ENCODE results near the gene ETV4. TPM values are rescaled to one million over a fixed set of nuclear protein-coding genes. Genes with fewer than 3 reads are reported as not detected.

ETV4 gene
- total RNA-seq, 2 experiments from 2014 or later = 1.6 TPM

- peak; percentile 48 for DNase-seq
- peaks cover 12% of the 10 kb centered on the region for H3K27me3 Mint-ChIP-seq
- no peak overlapping the region for H3K4me3 Mint-ChIP-seq
- no peaks in the 10 kb centered on the region for H3K36me3 Mint-ChIP-seq
- H3K9me3 Mint-ChIP-seq = no peaks in the 10 kb centered on the region
- peaks cover 16% of the 10 kb centered on the region for H3K4me1 Mint-ChIP-seq
- peak overlapping the region; percentile 64 for H3K27ac Mint-ChIP-seq
- ATAC-seq (ENCODE audit: low read depth) = peak; percentile 60
- POLR2A ChIA-PET = interaction anchor here (0.7 to 0.9 kb wide), 2 partner anchors 95 to 1470 kb away, joined by 3 to 4 read pairs; no protein-coding TSS in a partner anchor
Measured at GRCh38 chr17:43578699-43579565, 32.8 kb upstream of the ETV4 start.

GRCh38 chr17:43578404-43578698 lies 32.2 kb upstream of the ETV4 start:
- Mint-ChIP-seq H3K27ac (peak overlapping the region; percentile 64), H3K9me3 (no peaks in the 10 kb centered on the region), H3K4me1 (peaks cover 16% of the 10 kb centered on the region), H3K4me3 (no peak overlapping the region), H3K27me3 (peaks cover 8% of the 10 kb centered on the region), H3K36me3 (no peaks in the 10 kb centered on the region)
- POLR2A ChIA-PET = no interaction called here
- DNase-seq = no peak
- ATAC-seq (ENCODE audit: low read depth) = no peak

DNA sequence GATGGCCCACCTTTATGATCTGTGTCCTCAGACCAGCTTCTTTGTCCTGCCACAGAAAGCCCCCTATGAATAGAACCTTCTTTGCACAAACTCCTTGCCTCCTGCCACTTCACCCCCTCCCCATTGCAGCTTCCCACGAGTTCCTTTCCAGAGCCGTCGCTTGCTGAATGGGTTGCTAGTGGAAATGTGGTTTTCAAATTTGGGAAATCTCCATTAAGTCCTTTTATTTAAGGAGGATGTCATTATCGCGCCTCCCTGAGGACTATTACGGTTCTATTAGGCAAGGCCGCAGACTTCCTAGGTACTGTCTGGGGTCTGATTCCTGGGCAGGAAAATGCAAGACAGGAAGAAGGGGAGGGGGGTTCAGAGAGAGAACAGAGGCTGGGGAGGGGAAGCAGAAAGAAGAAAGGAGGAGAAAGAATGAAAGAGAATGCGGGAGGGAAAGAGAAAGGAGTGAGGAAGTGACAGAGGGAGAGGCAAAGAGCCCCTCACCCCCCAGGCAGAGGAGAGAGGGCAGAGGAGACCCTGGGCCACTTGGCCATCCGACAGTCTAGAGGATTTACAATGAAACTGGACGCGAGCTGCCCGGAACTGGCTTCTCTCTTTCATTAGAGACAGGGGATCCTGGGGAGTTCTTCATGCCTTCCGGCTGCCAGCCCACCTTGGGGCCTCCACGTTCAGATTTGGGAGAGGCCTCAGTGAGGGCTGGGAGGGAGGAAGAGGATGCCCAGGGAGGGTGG lies 31.7 kb upstream of the ETV4 start:
- DNase-seq = no peak
- peaks cover 16% of the 10 kb centered on the region for H3K4me1 Mint-ChIP-seq
- POLR2A ChIA-PET = interaction anchor here (1.9 kb wide), 1 partner anchor 96 kb away, joined by 5 read pairs; no protein-coding TSS in a partner anchor
- H3K27ac Mint-ChIP-seq = no peak overlapping the region
- H3K27me3 Mint-ChIP-seq = peaks cover 5% of the 10 kb centered on the region
- H3K4me3 Mint-ChIP-seq = no peak overlapping the region
- no peaks in the 10 kb centered on the region for H3K9me3 Mint-ChIP-seq
- no peaks in the 10 kb centered on the region for H3K36me3 Mint-ChIP-seq
- no peak for ATAC-seq (ENCODE audit: low read depth)

DNA sequence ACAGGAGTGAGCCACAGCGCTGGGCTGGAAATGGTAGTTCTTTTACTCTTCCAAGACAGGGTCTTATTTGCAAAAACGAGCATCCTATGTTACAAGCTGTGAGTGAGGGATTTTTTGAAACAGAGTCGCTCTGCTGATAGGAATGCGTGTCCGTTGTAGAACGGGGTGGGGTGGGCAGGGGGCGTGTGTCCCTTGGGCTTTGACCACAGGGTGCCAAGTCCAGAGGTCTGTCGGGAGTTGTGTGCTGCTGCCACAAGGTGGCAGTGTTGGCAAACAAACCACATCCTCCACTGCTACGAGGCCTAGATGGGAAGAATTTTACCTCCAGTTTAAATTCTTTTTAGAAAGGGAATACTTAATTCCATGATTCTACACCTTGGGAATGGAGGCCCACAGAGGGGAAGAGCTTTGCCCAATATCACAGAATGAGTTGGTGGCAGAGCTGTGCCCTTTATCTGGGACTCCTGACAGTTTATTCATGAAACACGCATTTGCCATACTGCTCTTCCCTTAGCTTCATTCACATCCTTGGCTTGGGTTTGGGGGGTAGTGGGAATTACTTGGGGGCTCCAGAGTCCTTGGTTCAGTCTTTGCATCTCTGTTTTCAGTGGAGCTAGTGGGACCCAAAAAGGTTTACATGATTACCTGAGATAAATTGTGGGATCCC lies 30.6 kb upstream of the ETV4 start:
- H3K27ac Mint-ChIP-seq = no peak overlapping the region
- DNase-seq = peak; percentile 68
- no peaks in the 10 kb centered on the region for H3K36me3 Mint-ChIP-seq
- peaks cover 18% of the 10 kb centered on the region for H3K4me1 Mint-ChIP-seq
- no peak overlapping the region for H3K4me3 Mint-ChIP-seq
- peak; percentile 73 for ATAC-seq (ENCODE audit: low read depth)
- H3K9me3 Mint-ChIP-seq = no peaks in the 10 kb centered on the region
- peaks cover 2% of the 10 kb centered on the region for H3K27me3 Mint-ChIP-seq
- POLR2A ChIA-PET = interaction anchor here (0.9 to 1.9 kb wide), 2 partner anchors 97 to 119 kb away, joined by 3 to 5 read pairs; no protein-coding TSS in a partner anchor

GRCh38 chr17:43574896-43575525 lies 28.9 kb upstream of the ETV4 start:
- ATAC-seq (ENCODE audit: low read depth) (no peak), DNase-seq (no peak)
- Mint-ChIP-seq H3K27ac (no peak overlapping the region), H3K9me3 (no peaks in the 10 kb centered on the region), H3K36me3 (no peaks in the 10 kb centered on the region), H3K27me3 (peaks cover 2% of the 10 kb centered on the region), H3K4me3 (no peak overlapping the region), H3K4me1 (peaks cover 18% of the 10 kb centered on the region)
- POLR2A ChIA-PET = no interaction called here

DNA sequence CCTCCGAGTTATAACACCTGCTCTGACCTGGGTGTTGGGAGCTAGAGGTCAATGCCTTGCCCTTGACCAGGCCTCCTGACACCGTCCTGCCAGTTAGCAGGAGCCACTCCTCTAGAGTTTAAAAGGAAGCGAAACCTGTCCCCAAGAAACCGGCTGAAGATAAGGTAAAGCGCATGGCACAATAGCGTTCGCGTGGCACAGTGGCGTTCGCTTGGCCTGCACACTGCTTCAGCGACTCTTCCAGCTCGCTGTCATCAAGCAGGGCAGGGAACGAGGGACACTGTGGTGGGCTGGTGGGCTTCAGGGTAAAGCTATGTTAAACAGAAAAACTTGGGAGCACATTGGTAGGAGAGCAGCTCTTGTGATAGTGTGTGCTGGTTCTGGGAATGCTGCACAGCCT lies 28.2 kb upstream of the ETV4 start:
- ATAC-seq (ENCODE audit: low read depth) (no peak), DNase-seq (no peak)
- Mint-ChIP-seq H3K9me3 (no peaks in the 10 kb centered on the region), H3K4me1 (peaks cover 13% of the 10 kb centered on the region), H3K4me3 (no peak overlapping the region), H3K36me3 (no peaks in the 10 kb centered on the region), H3K27me3 (peaks cover 2% of the 10 kb centered on the region), H3K27ac (no peak overlapping the region)
- POLR2A ChIA-PET = no interaction called here

DNA sequence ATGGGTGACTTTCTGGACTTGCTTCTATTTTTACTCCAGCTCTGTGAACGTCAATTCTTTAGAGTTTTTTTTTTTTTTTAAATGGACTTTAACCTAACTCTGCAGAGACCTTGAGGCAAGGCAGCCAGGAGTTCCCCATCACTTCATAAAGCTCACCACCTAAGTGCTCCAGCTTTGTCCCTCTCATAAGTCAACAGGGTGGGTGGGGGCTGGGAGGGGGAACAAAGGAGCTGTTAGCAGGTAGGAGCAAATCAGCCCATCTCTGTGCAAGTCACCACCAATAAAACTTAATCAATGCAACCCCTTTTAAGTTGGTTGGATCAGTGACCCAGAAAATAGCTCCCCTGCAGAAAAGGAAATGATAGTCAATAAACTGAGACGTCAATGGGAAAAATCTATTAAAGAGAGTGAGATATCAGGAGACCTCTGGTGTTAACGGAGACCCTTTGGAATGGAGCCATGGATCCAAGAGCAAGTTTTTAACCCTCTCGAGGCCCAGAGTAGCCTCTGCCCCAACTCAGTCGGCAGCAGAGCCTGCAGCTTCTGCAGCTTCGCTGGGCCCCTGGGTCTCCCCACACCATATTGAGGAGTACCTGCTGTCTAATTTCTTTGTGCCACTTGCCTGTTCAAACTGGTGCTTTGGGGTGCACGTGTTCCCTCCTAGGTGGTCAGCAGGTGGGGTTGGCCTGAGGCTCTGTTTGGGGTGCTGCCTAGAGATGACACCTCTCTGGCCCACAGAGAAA lies 27.6 kb upstream of the ETV4 start:
- ATAC-seq (ENCODE audit: low read depth) = no peak
- no peak for DNase-seq
- Mint-ChIP-seq H3K9me3 (no peaks in the 10 kb centered on the region), H3K27me3 (peaks cover 2% of the 10 kb centered on the region), H3K4me1 (peaks cover 7% of the 10 kb centered on the region), H3K4me3 (no peak overlapping the region), H3K27ac (no peak overlapping the region), H3K36me3 (no peaks in the 10 kb centered on the region)
- POLR2A ChIA-PET = no interaction called here

DNA sequence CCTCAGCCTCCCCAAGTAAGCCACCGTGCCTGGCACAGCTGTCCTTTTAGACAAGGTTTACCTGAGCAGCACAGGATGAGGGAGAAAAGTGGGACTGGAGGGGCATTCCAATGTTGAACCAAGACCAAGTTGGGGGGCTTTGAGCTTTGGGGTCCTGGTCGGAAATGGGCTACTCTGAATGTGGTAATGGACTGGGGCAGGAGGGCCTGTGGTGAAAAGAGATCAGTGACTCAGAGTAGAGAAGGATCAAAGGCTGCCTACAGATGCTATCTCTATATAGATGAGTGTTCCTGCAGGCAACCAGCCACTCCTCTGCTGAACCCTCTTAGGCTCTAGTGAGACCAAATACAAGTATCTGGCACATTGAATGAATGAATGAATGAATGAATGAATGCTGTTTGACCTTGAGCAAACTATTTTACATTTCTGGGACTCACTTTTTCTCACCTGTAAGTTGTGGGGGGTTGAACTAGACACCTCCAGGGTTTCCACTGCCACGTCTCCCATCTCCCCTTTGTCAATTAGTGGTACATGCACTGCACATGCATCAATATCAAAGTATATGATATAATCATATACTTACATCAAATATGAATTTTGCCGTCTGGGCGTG lies 26.3 kb upstream of the ETV4 start:
- no peaks in the 10 kb centered on the region for H3K36me3 Mint-ChIP-seq
- peaks cover 2% of the 10 kb centered on the region for H3K27me3 Mint-ChIP-seq
- H3K4me3 Mint-ChIP-seq = no peak overlapping the region
- peaks cover 2% of the 10 kb centered on the region for H3K4me1 Mint-ChIP-seq
- H3K27ac Mint-ChIP-seq = no peak overlapping the region
- POLR2A ChIA-PET = no interaction called here
- peak; percentile 34 for ATAC-seq (ENCODE audit: low read depth)
- no peaks in the 10 kb centered on the region for H3K9me3 Mint-ChIP-seq
- no peak for DNase-seq

DNA sequence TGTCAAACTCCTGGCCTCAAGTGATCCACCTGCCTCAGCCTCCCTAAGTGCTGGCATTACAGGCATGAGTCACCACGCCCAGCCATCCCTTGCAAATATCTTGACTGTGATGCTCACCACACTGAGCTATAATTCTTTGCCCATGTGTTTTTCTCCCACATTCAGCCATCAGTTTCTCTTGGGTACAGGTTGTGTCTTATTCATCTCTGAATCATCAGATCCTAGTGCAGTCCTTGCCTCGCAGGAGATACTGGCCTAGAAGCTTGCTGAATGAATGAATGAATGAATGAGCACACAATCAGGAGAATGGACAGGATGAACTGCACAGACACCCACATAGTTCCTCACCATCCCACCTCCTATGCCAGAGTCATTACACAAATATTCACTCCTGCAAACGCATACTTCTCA lies 24.4 kb upstream of the ETV4 start:
- Mint-ChIP-seq H3K27ac (no peak overlapping the region), H3K4me1 (peaks cover 2% of the 10 kb centered on the region)
- POLR2A ChIA-PET = interaction anchor here (0.6 kb wide), 1 partner anchor 203 kb away, joined by 4 read pairs; no protein-coding TSS in a partner anchor

DNA sequence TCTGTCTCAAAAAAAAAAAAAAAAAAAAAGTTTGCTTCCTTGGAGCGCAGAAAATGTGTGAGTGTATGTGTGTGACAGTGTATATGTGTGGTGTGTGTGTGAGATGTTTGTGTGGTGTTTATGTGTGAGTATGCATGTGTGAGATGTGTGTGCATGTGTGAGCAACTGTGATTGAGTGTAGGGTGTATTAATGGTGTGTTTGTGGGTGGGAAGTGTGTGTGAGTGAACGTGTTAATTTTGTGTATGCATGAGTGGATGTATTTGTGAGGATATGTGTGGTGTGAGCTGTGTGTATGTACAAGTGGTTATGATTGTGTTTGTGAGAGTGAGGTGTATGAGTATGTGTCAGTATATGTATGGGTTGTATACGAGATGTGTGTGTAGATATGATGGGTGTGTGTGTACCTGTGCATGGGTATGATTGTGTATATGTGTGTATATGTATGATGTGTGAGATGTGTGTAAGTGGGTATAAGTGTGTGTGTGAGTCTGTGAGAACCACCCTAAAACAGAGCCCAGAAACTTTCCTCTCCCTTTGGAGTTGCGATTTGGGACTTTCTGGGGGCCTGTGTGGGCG lies 22.5 kb upstream of the ETV4 start:
- Mint-ChIP-seq H3K27me3 (peaks cover 4% of the 10 kb centered on the region), H3K4me1 (peaks cover 2% of the 10 kb centered on the region), H3K27ac (no peak overlapping the region), H3K36me3 (no peaks in the 10 kb centered on the region), H3K4me3 (no peak overlapping the region), H3K9me3 (no peaks in the 10 kb centered on the region)
- ATAC-seq (ENCODE audit: low read depth) (no peak), DNase-seq (no peak)
- POLR2A ChIA-PET = no interaction called here

More for the DNA sequence above, 24.4 kb upstream of the ETV4 start:
- DNase-seq (no peak), ATAC-seq (ENCODE audit: low read depth) (no peak)
- Mint-ChIP-seq H3K27me3 (no peaks in the 10 kb centered on the region), H3K36me3 (no peaks in the 10 kb centered on the region), H3K9me3 (no peaks in the 10 kb centered on the region), H3K4me3 (no peak overlapping the region)

DNA sequence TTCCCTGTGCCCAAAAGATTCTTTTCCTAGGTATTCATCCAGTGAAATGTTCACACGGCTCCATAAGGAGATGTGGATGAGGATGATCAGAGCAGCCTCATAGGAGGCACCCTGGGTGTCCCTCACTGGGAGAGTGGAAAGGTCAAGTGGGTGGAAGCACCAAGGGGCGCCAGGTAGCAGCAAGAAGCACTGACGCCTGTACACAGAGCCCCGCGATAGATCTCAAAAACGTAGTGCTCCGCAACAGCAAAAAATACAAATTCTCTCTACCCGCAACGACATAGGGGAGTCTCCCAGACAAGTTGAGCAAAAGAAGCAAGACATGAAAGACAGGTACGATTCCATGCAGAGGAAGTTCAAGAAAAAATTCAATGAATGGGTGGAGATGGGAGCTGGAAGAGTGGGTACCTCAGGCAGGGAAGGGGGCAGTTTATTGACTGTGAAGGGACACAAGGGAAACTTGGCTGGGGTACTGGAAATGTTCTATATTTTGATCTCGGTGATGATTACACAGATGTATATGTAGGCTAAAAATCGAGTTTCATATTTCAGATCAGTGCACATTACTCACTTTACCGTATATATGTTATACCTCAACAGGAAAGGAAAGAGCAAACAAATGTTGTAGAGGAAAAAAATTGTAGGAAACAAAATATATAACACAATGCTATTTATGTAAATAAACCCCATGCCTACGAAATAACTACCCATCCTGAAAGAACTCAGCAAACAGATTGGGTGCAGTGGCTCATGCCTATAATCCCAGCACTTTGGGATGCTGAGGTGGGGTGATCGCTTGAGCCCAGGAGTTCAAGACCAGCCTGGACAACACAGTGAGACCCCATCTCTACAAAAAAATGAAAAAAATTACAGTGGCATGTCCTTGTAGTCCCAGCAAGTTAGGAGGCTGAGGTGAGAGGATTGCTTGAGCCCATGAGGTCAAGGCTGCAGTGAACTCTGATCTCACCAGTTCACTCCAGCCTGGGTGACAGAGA lies 17.8 kb upstream of the ETV4 start:
- Mint-ChIP-seq H3K4me1 (peaks cover 6% of the 10 kb centered on the region), H3K4me3 (no peak overlapping the region), H3K27ac (no peak overlapping the region)

More for the DNA sequence above, 17.8 kb upstream of the ETV4 start:
- ATAC-seq (ENCODE audit: low read depth) = no peak
- DNase-seq = no peak
- POLR2A ChIA-PET = no interaction called here
- no peaks in the 10 kb centered on the region for H3K9me3 Mint-ChIP-seq
- peaks cover 32% of the 10 kb centered on the region for H3K27me3 Mint-ChIP-seq
- H3K36me3 Mint-ChIP-seq = no peaks in the 10 kb centered on the region
